Breast epithelium (tissue), 4 donors: Measurements from ENCODE around the gene ADA. TPM values are rescaled to one million over a fixed set of nuclear protein-coding genes. Genes with fewer than 3 reads are reported as not detected.

ENCODE experiments used
- DNase-seq, 2 donors: peaks; one replicate each; pipeline ENCODE4 v3.0.0-alpha.2; 2019; ENCODE audit warnings: low spot score in 2 of 2
- H3K27ac ChIP-seq, 2 donors: fragments of 200-600 bp; sonication (generic) in 1 of 2; one replicate each; pipeline ENCODE4 v1.5.1; 2016 to 2019; ENCODE audit warnings: mild to moderate bottlenecking in 1 of 2
- H3K27me3 ChIP-seq, 2 donors: fragments of 200-600 bp; sonication (generic) in 1 of 2; one replicate each; pipeline versions ENCODE4 v1.5.1 to v1.6.0; 2017 to 2019; ENCODE audit warnings: control low read depth in 1 of 2, mild to moderate bottlenecking in 1 of 2
- H3K36me3 ChIP-seq: fragments of 200-600 bp; one replicate; pipeline ENCODE4 v1.5.1; 2019
- H3K4me1 ChIP-seq, 2 donors: fragments of 200-600 bp; sonication (generic); one replicate each; pipeline ENCODE4 v1.5.1; 2016 to 2019; ENCODE audit warnings: control low read depth in 1 of 2
- H3K4me3 ChIP-seq, 3 donors: fragments of 200-600 bp; sonication (generic); 1 replicate in 2 of 3; 2 replicates in 1 of 3; pipeline ENCODE4 v1.5.1; 2016 to 2019; ENCODE audit warnings: mild to moderate bottlenecking in 3 of 3, moderate library complexity in 2 of 3
- H3K9me3 ChIP-seq, 2 donors: fragments of 200-600 bp; sonication (generic) in 1 of 2; one replicate each; pipeline ENCODE4 v1.5.1; 2016 to 2019; ENCODE audit warnings: control low read depth in 1 of 2
- CTCF ChIP-seq, 3 donors: fragments of 450-650 bp; IDR thresholded peaks; one replicate each; pipeline ENCODE4 v1.5.1; 2016 to 2017; ENCODE audit warnings: antibody characterized with exemption in 3 of 3, mild to moderate bottlenecking in 3 of 3, moderate library complexity in 3 of 3
- POLR2A ChIP-seq: fragments of 450-650 bp; IDR thresholded peaks from one replicate; pipeline ENCODE4 v1.6.1; 2016; ENCODE audit warnings: antibody characterized with exemption, mild to moderate bottlenecking, moderate library complexity
- POLR2AphosphoS5 ChIP-seq, 3 donors: sonication (generic); formaldehyde crosslinking; IDR thresholded peaks; one replicate each; pipeline ENCODE4 v1.6.1; 2017; ENCODE audit warnings: antibody characterized with exemption in 3 of 3
- intact Hi-C: fragments of 100-400 bp; cut with DNase I; formaldehyde crosslinking; loops from one replicate; pipeline ENCODE4 v1.15.1; 2023; ENCODE audit warnings: low total_unique reads
- total RNA-seq, 3 donors: library from RNA; depleted of rRNA; stranded (reverse); fragments of >200 nt; gene quantifications; one replicate each; pipeline ENCODE4 v1.1.0, GENCODE V29; 2016

The ADA gene
- total RNA-seq, 3 donors from 2014 or later: 5.7 to 46.2 (median 11.5) TPM

GRCh38 chr20:44646641-44647274, 4.7 kb downstream of the ADA start:
- Histone ChIP-seq H3K4me1 (peaks cover 3 to 4% of the 10 kb centered on the region in 2 donors), H3K4me3 (no peak overlapping the region), H3K27me3 (no peaks in the 10 kb centered on the region), H3K9me3 (no peaks in the 10 kb centered on the region), H3K27ac (peak overlapping the region in 1 of 2 donors; percentile 53), H3K36me3 (no peaks in the 10 kb centered on the region)
- DNase-seq: no peak
- intact Hi-C loops: no loop called here
- no peak for TF ChIP-seq POLR2A
- TF ChIP-seq POLR2AphosphoS5 (IDR thresholded peaks at IDR 0.05): no peak
- TF ChIP-seq CTCF (IDR thresholded peaks at IDR 0.05): no peak

GRCh38 chr20:44646023-44646640, 5.4 kb downstream of the ADA start:
- H3K36me3 ChIP-seq: no peaks in the 10 kb centered on the region
- no peak for DNase-seq
- H3K27ac ChIP-seq: peak overlapping the region in 1 of 2 donors; percentile 53
- no peak overlapping the region for H3K4me3 ChIP-seq
- TF ChIP-seq CTCF (IDR thresholded peaks at IDR 0.05) (no peak), POLR2AphosphoS5 (IDR thresholded peaks at IDR 0.05) (no peak), POLR2A (no peak)
- no peaks in the 10 kb centered on the region for H3K9me3 ChIP-seq
- intact Hi-C loops: no loop called here
- H3K4me1 ChIP-seq: peaks cover 3 to 4% of the 10 kb centered on the region in 2 donors
- no peaks in the 10 kb centered on the region for H3K27me3 ChIP-seq

- peaks cover 3 to 4% of the 10 kb centered on the region in 2 donors for H3K4me1 ChIP-seq
- DNase-seq: no peak
- TF ChIP-seq POLR2AphosphoS5 (IDR thresholded peaks at IDR 0.05): no peak
- TF ChIP-seq CTCF (IDR thresholded peaks at IDR 0.05): no peak
- TF ChIP-seq POLR2A: no peak
Observed at GRCh38 chr20:44644667-44645131, 6.8 kb downstream of the ADA start.

GRCh38 chr20:44644230-44644617, 7.3 kb downstream of the ADA start:
- TF ChIP-seq POLR2AphosphoS5 (IDR thresholded peaks at IDR 0.05) (no peak), CTCF (IDR thresholded peaks at IDR 0.05) (no peak), POLR2A (no peak)
- H3K4me1 ChIP-seq: peaks cover 3 to 4% of the 10 kb centered on the region in 2 donors
- no peaks in the 10 kb centered on the region for H3K9me3 ChIP-seq

More at GRCh38 chr20:44644667-44645131, 6.8 kb downstream of the ADA start:
- no peak overlapping the region for H3K4me3 ChIP-seq
- no peaks in the 10 kb centered on the region for H3K27me3 ChIP-seq
- intact Hi-C loops: loop anchor here (1.0 kb wide), 1 partner anchor 26 kb away; no protein-coding TSS in a partner anchor
- peak overlapping the region; percentile 71 to 89 for H3K27ac ChIP-seq
- H3K36me3 ChIP-seq: no peaks in the 10 kb centered on the region
- no peaks in the 10 kb centered on the region for H3K9me3 ChIP-seq

GRCh38 chr20:44643596-44644229, 7.8 kb downstream of the ADA start:
- peak overlapping the region; percentile 71 to 89 for H3K27ac ChIP-seq
- H3K4me1 ChIP-seq: peaks cover 3 to 4% of the 10 kb centered on the region in 2 donors
- H3K9me3 ChIP-seq: no peaks in the 10 kb centered on the region
- no peak for DNase-seq
- H3K27me3 ChIP-seq: no peaks in the 10 kb centered on the region
- H3K36me3 ChIP-seq: no peaks in the 10 kb centered on the region
- no peak overlapping the region for H3K4me3 ChIP-seq
- intact Hi-C loops: loop anchor here (1.0 kb wide), 1 partner anchor 25 kb away; no protein-coding TSS in a partner anchor
- TF ChIP-seq POLR2A (no peak), POLR2AphosphoS5 (IDR thresholded peaks at IDR 0.05) (no peak), CTCF (IDR thresholded peaks at IDR 0.05) (no peak)

More at GRCh38 chr20:44644230-44644617, 7.3 kb downstream of the ADA start:
- DNase-seq: no peak
- Histone ChIP-seq H3K27ac (peak overlapping the region; percentile 71 to 89), H3K36me3 (no peaks in the 10 kb centered on the region), H3K27me3 (no peaks in the 10 kb centered on the region), H3K4me3 (no peak overlapping the region)
- intact Hi-C loops: loop anchor here (1.0 kb wide), 1 partner anchor 26 kb away; no protein-coding TSS in a partner anchor
